Colonic mucosa (tissue), 4 donors: ENCODE results near the gene HSD17B3. TPM values are rescaled to one million over a fixed set of nuclear protein-coding genes. Genes with fewer than 3 reads are reported as not detected.

ENCODE experiments used
- DNase-seq: peaks from one replicate; pipeline ENCODE4 v3.0.0-alpha.2; 2020
- H3K27ac ChIP-seq: fragments of 200-600 bp; one replicate; pipeline ENCODE4 v1.8.0; 2021
- H3K27me3 ChIP-seq: fragments of 200-600 bp; one replicate; pipeline ENCODE4 v1.8.0; 2021
- H3K36me3 ChIP-seq: fragments of 200-600 bp; one replicate; pipeline ENCODE4 v1.8.0; 2021
- H3K4me1 ChIP-seq: fragments of 200-600 bp; one replicate; pipeline ENCODE4 v1.8.0; 2021; ENCODE audit warnings: mild to moderate bottlenecking
- H3K4me3 ChIP-seq: fragments of 200-600 bp; one replicate; pipeline ENCODE4 v1.8.0; 2021
- H3K9ac ChIP-seq, 2 donors: one replicate each; pipeline ENCODE4 v1.7.0; 2013; ENCODE audit warnings: control low read depth in 2 of 2, low read depth in 2 of 2, low read length in 2 of 2
- H3K9me3 ChIP-seq: fragments of 200-600 bp; one replicate; pipeline ENCODE4 v1.8.0; 2021
- CTCF ChIP-seq: fragments of 200-600 bp; IDR thresholded peaks from one replicate; pipeline ENCODE4 v1.8.0; 2022; ENCODE audit warnings: antibody characterized with exemption, mild to moderate bottlenecking
- intact Hi-C: fragments of 100-400 bp; cut with DNase I; formaldehyde crosslinking; loops from one replicate; pipeline ENCODE4 v1.14.1; 2022
- total RNA-seq, 2 donors: library from RNA; stranded (reverse); fragmentation: NEBNext Ultra II Directional in 1 of 2; extraction: Animal tissue kit (Norgen Biotek cat#: 25700) in 1 of 2; gene quantifications; one replicate each; pipeline ENCODE4 v1.2.1, GENCODE V29; 2021
- donor health status: healthy.
- donor health status: DM: no; HTN: no; CAD: no.
- donor health status: DM: no; HTN: no; CAD: no.

The HSD17B3 gene
- total RNA-seq, 2 donors from 2014 or later: not detected

- Histone ChIP-seq H3K27ac (no peak overlapping the region), H3K4me3 (no peak overlapping the region), H3K9me3 (no peaks in the 10 kb centered on the region), H3K27me3 (no peaks in the 10 kb centered on the region), H3K9ac (peak overlapping the region in 1 of 2 donors; percentile 9), H3K4me1 (peaks cover 8% of the 10 kb centered on the region), H3K36me3 (no peaks in the 10 kb centered on the region)
- no peak for DNase-seq
- no peak for TF ChIP-seq CTCF
- intact Hi-C loops: loop anchor here (5.0 to 10.0 kb wide), 3 partner anchors 39 to 701 kb away; partner anchors contain the start of gene PTCH1
Observed at GRCh38 chr9:96215841-96216240, 86.1 kb downstream of the HSD17B3 start.

- peaks cover 8% of the 10 kb centered on the region for H3K4me1 ChIP-seq
- H3K27ac ChIP-seq: no peak overlapping the region
- no peaks in the 10 kb centered on the region for H3K27me3 ChIP-seq
- TF ChIP-seq CTCF: no peak
- H3K4me3 ChIP-seq: no peak overlapping the region
- no peak for DNase-seq
- intact Hi-C loops: loop anchor here (5.0 to 10.0 kb wide), 3 partner anchors 37 to 700 kb away; partner anchors contain the start of gene PTCH1
- H3K9ac ChIP-seq: no peak overlapping the region
- no peaks in the 10 kb centered on the region for H3K9me3 ChIP-seq
- H3K36me3 ChIP-seq: no peaks in the 10 kb centered on the region
Observed at GRCh38 chr9:96214635-96215034, 87.3 kb downstream of the HSD17B3 start.

GRCh38 chr9:96209407-96210271 is 92.3 kb downstream of the HSD17B3 start:
- H3K4me3 ChIP-seq: no peak overlapping the region
- H3K4me1 ChIP-seq: no peaks in the 10 kb centered on the region
- H3K36me3 ChIP-seq: no peaks in the 10 kb centered on the region
- TF ChIP-seq CTCF: no peak
- no peak overlapping the region for H3K9ac ChIP-seq
- H3K27ac ChIP-seq: no peak overlapping the region
- no peak for DNase-seq
- intact Hi-C loops: loop anchor here (10.0 kb wide), 1 partner anchor 695 kb away; the partner anchor contains the start of gene PTCH1
- no peaks in the 10 kb centered on the region for H3K27me3 ChIP-seq
- no peaks in the 10 kb centered on the region for H3K9me3 ChIP-seq

- Histone ChIP-seq H3K9me3 (no peaks in the 10 kb centered on the region), H3K4me1 (no peaks in the 10 kb centered on the region), H3K9ac (no peak overlapping the region), H3K36me3 (no peaks in the 10 kb centered on the region), H3K27ac (no peak overlapping the region), H3K4me3 (no peak overlapping the region), H3K27me3 (no peaks in the 10 kb centered on the region)
- intact Hi-C loops: no loop called here
- no peak for TF ChIP-seq CTCF
- no peak for DNase-seq
Observed at GRCh38 chr9:96206156-96206751, 95.7 kb downstream of the HSD17B3 start.

- Histone ChIP-seq H3K9me3 (no peaks in the 10 kb centered on the region), H3K4me3 (no peak overlapping the region), H3K27me3 (no peaks in the 10 kb centered on the region), H3K27ac (no peak overlapping the region), H3K9ac (no peak overlapping the region), H3K36me3 (no peaks in the 10 kb centered on the region), H3K4me1 (no peaks in the 10 kb centered on the region)
- no peak for DNase-seq
- intact Hi-C loops: no loop called here
- TF ChIP-seq CTCF: no peak
Observed at GRCh38 chr9:96204853-96205252, 97.1 kb downstream of the HSD17B3 start.
